ENCODE data around the gene DEUP1. TPM values are rescaled to one million over a fixed set of nuclear protein-coding genes. Genes with fewer than 3 reads are reported as not detected.

Gene DEUP1
- total RNA-seq, 2 experiments from 2014 or later, result not detected

DNA sequence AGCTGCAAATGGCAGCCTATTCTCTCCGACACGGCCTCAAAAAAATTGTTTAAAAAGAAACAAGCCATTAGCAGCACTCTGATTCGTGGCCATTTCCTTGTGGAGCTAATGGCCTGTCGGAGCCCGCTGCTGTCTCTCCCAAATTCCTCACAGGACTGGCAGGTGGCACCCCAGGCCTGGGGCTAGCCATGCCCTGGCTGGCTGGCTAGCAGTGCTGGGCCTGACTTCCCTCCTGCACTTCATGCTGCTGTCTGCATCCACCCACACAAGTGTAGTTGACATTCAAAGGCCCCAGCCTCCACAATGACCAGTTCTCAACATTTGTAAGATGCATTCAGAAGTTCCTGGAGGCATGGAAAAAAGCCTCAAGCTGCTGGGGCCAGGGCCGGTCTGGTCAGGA lies 151.2 kb downstream of the DEUP1 start:
- TF ChIP-seq, protein P1, sequence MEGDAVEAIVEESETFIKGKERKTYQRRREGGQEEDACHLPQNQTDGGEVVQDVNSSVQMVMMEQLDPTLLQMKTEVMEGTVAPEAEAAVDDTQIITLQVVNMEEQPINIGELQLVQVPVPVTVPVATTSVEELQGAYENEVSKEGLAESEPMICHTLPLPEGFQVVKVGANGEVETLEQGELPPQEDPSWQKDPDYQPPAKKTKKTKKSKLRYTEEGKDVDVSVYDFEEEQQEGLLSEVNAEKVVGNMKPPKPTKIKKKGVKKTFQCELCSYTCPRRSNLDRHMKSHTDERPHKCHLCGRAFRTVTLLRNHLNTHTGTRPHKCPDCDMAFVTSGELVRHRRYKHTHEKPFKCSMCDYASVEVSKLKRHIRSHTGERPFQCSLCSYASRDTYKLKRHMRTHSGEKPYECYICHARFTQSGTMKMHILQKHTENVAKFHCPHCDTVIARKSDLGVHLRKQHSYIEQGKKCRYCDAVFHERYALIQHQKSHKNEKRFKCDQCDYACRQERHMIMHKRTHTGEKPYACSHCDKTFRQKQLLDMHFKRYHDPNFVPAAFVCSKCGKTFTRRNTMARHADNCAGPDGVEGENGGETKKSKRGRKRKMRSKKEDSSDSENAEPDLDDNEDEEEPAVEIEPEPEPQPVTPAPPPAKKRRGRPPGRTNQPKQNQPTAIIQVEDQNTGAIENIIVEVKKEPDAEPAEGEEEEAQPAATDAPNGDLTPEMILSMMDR (IDR thresholded peaks at IDR 0.05), result no peak
- DNase-seq (no peak), ATAC-seq (ENCODE audit: poor library complexity) (no peak)
- Mint-ChIP-seq H3K27ac (no peak overlapping the region), H3K36me3 (ENCODE audit: low read depth) (no peaks in the 10 kb centered on the region), H3K9me3 (no peaks in the 10 kb centered on the region), H3K4me3 (no peak overlapping the region), H3K27me3 (no peaks in the 10 kb centered on the region), H3K4me1 (ENCODE audit: low read depth) (no peaks in the 10 kb centered on the region)
- Histone ChIP-seq H3K27ac (ENCODE audit: low read depth in 1 of 2, low read length in 2 of 2) (no peak overlapping the region), H3K9me3 (ENCODE audit: control insufficient read depth in 1 of 2, insufficient read depth in 1 of 2, low read length in 2 of 2) (peaks cover 0 to 4% of the 10 kb centered on the region in 2 experiments), H3K4me3 (ENCODE audit: low read length) (no peak overlapping the region), H3K4me1 (ENCODE audit: insufficient read depth, low read length) (no peaks in the 10 kb centered on the region), H3K36me3 (ENCODE audit: insufficient read depth, low read length) (peaks cover 2% of the 10 kb centered on the region), H3K27me3 (ENCODE audit: control insufficient read depth in 1 of 2, insufficient read depth in 2 of 2, low read length in 2 of 2) (no peaks in the 10 kb centered on the region)
- CTCF ChIA-PET, result no interaction called here
- intact Hi-C loops (cut with DNase I, micrococcal nuclease), result loop anchor here in 1 of 2 experiments (5.0 kb wide), 1 partner anchor 61 kb away; the partner anchor contains the start of gene SMCO4
- POLR2A ChIA-PET, result no interaction called here

DNA sequence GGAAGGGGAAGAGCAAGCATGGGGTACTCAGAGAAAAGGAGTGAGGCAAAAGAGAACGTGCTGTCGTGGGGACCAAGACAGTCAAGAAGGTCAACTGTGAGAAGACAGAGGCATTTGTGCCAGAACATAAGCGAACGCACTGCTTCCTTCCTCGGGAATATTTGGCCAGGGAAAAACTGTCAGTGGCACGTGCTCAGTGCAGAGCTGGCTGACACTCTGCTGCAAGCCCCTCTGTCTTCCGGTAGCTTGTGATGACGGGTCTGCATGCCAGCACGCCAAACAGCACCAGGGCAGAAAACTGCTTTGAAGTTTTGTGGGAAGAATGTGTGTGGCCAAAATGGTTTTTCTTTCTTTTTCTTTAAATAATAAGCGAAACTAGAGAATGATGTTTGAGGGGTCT lies 152.0 kb downstream of the DEUP1 start:
- TF ChIP-seq, protein P1 (IDR thresholded peaks at IDR 0.05), result no peak
- H3K4me3 ChIP-seq (ENCODE audit: low read length), result no peak overlapping the region
- ChIA-PET POLR2A (no interaction called here), CTCF (no interaction called here)
- no peaks in the 10 kb centered on the region for H3K4me1 ChIP-seq (ENCODE audit: insufficient read depth, low read length)
- no peak overlapping the region for H3K27ac ChIP-seq (ENCODE audit: low read depth in 1 of 2, low read length in 2 of 2)
- ATAC-seq (ENCODE audit: poor library complexity) (no peak), DNase-seq (no peak)
- Mint-ChIP-seq H3K9me3 (no peaks in the 10 kb centered on the region), H3K4me1 (ENCODE audit: low read depth) (no peaks in the 10 kb centered on the region), H3K27me3 (no peaks in the 10 kb centered on the region), H3K27ac (no peak overlapping the region), H3K36me3 (ENCODE audit: low read depth) (no peaks in the 10 kb centered on the region), H3K4me3 (no peak overlapping the region)
- intact Hi-C loops (cut with DNase I, micrococcal nuclease), result loop anchor here in 1 of 2 experiments (5.0 kb wide), 1 partner anchor 60 kb away; the partner anchor contains the start of gene SMCO4
- no peaks in the 10 kb centered on the region for H3K27me3 ChIP-seq (ENCODE audit: control insufficient read depth in 1 of 2, insufficient read depth in 2 of 2, low read length in 2 of 2)
- H3K36me3 ChIP-seq (ENCODE audit: insufficient read depth, low read length), result peaks cover 2% of the 10 kb centered on the region
- H3K9me3 ChIP-seq (ENCODE audit: control insufficient read depth in 1 of 2, insufficient read depth in 1 of 2, low read length in 2 of 2), result peaks cover 0 to 4% of the 10 kb centered on the region in 2 experiments

DNA sequence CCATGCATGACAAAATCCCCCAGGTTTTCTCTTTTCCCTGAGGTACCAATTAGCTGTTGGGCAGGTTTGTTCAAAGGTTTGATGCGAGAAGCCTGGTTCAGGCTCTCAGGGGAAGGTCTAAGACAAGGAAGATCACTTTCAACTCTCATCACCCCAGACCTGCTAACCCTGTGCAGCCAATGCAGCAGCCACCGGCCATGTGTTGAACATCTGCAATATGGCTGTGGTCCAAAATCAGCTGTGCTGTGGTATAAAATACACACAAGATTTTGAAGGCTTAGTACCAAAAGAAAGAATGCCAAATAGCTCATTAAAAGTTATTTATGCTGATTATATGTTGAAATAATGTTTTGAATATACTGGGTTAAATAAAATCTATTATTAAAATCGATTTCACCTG lies 154.2 kb downstream of the DEUP1 start:
- POLR2A ChIA-PET, result no interaction called here

More for the DNA sequence above, 154.2 kb downstream of the DEUP1 start:
- Histone ChIP-seq H3K4me3 (ENCODE audit: low read length) (no peak overlapping the region), H3K4me1 (ENCODE audit: insufficient read depth, low read length) (no peaks in the 10 kb centered on the region), H3K36me3 (ENCODE audit: insufficient read depth, low read length) (peaks cover 2% of the 10 kb centered on the region), H3K27me3 (ENCODE audit: control insufficient read depth in 1 of 2, insufficient read depth in 2 of 2, low read length in 2 of 2) (no peaks in the 10 kb centered on the region), H3K9me3 (ENCODE audit: control insufficient read depth in 1 of 2, insufficient read depth in 1 of 2, low read length in 2 of 2) (peaks cover 0 to 4% of the 10 kb centered on the region in 2 experiments), H3K27ac (ENCODE audit: low read depth in 1 of 2, low read length in 2 of 2) (no peak overlapping the region)
- TF ChIP-seq, protein P1 (IDR thresholded peaks at IDR 0.05), result no peak
- H3K27ac Mint-ChIP-seq, result no peak overlapping the region
- no peak overlapping the region for H3K4me3 Mint-ChIP-seq
- DNase-seq (no peak), ATAC-seq (ENCODE audit: poor library complexity) (no peak)
- CTCF ChIA-PET, result no interaction called here
- intact Hi-C loops (cut with DNase I, micrococcal nuclease), result loop anchor here in 1 of 2 experiments (5.0 kb wide), 1 partner anchor 58 kb away; the partner anchor contains the start of gene SMCO4
- no peaks in the 10 kb centered on the region for H3K9me3 Mint-ChIP-seq
- H3K27me3 Mint-ChIP-seq, result no peaks in the 10 kb centered on the region
- no peaks in the 10 kb centered on the region for H3K4me1 Mint-ChIP-seq (ENCODE audit: low read depth)
- no peaks in the 10 kb centered on the region for H3K36me3 Mint-ChIP-seq (ENCODE audit: low read depth)

Measured in CD4-positive, alpha-beta T cell (primary cell).